ENCODE data around the gene A4GALT. TPM values are rescaled to one million over a fixed set of nuclear protein-coding genes. Genes with fewer than 3 reads are reported as not detected.

Gene A4GALT
- total RNA-seq, 1 experiment from 2014 or later = not detected

GRCh38 chr22:42664976-42665831 is 55.5 kb downstream of the A4GALT start:
- H3K4me2 ChIP-seq (ENCODE audit: low read depth, low read length, poor library complexity, severe bottlenecking) = peak overlapping the region; percentile 54
- peaks cover 23% of the 10 kb centered on the region for H3K4me1 ChIP-seq (ENCODE audit: low read length)
- no peaks in the 10 kb centered on the region for H3K27me3 ChIP-seq (ENCODE audit: low read length)
- H2AFZ ChIP-seq (ENCODE audit: low read length) = no peak overlapping the region
- H3K9me2 ChIP-seq (replicated peaks; ENCODE audit: insufficient read depth, low read length) = no peaks in the 10 kb centered on the region
- peak; percentile 57 for DNase-seq
- H4K20me1 ChIP-seq (ENCODE audit: insufficient read depth, low read depth, low read length) = no peaks in the 10 kb centered on the region
- H3K79me2 ChIP-seq (ENCODE audit: low read length) = no peaks in the 10 kb centered on the region
- H3K9me3 ChIP-seq (ENCODE audit: low read length) = no peaks in the 10 kb centered on the region
- no peak overlapping the region for H3K27ac ChIP-seq (ENCODE audit: low read length)
- H3K4me3 ChIP-seq (ENCODE audit: low read length) = peak overlapping the region; percentile 25; the same call in 1 of the 2 replicates
- H3K36me3 ChIP-seq (ENCODE audit: insufficient read depth, low read length) = no peaks in the 10 kb centered on the region
- H3K9ac ChIP-seq (ENCODE audit: low read length) = peak overlapping the region; percentile 41

GRCh38 chr22:42661985-42662831 is 58.5 kb downstream of the A4GALT start:
- no peak overlapping the region for H3K27ac ChIP-seq (ENCODE audit: low read length)

GRCh38 chr22:42656578-42656977 is 64.1 kb downstream of the A4GALT start:
- H3K4me3 ChIP-seq (ENCODE audit: low read length) = no peak overlapping the region
- H3K27ac ChIP-seq (ENCODE audit: low read length) = no peak overlapping the region
- H3K9me2 ChIP-seq (replicated peaks; ENCODE audit: insufficient read depth, low read length) = no peaks in the 10 kb centered on the region
- H3K36me3 ChIP-seq (ENCODE audit: insufficient read depth, low read length) = no peaks in the 10 kb centered on the region
- no peak for DNase-seq
- H3K9ac ChIP-seq (ENCODE audit: low read length) = no peak overlapping the region
- H3K4me2 ChIP-seq (ENCODE audit: low read depth, low read length, poor library complexity, severe bottlenecking) = peak overlapping the region; percentile 46
- no peaks in the 10 kb centered on the region for H4K20me1 ChIP-seq (ENCODE audit: insufficient read depth, low read depth, low read length)
- no peaks in the 10 kb centered on the region for H3K9me3 ChIP-seq (ENCODE audit: low read length)
- H3K27me3 ChIP-seq (ENCODE audit: low read length) = no peaks in the 10 kb centered on the region
- no peaks in the 10 kb centered on the region for H3K79me2 ChIP-seq (ENCODE audit: low read length)
- H3K4me1 ChIP-seq (ENCODE audit: low read length) = peaks cover 36% of the 10 kb centered on the region
- H2AFZ ChIP-seq (ENCODE audit: low read length) = no peak overlapping the region

More at GRCh38 chr22:42661985-42662831, 58.5 kb downstream of the A4GALT start:
- Histone ChIP-seq H3K4me2 (ENCODE audit: low read depth, low read length, poor library complexity, severe bottlenecking) (peak overlapping the region; percentile 76), H4K20me1 (ENCODE audit: insufficient read depth, low read depth, low read length) (no peaks in the 10 kb centered on the region), H3K9ac (ENCODE audit: low read length) (peak overlapping the region; percentile 50), H3K36me3 (ENCODE audit: insufficient read depth, low read length) (no peaks in the 10 kb centered on the region), H2AFZ (ENCODE audit: low read length) (peak overlapping the region; percentile 60; the same call in 1 of the 2 replicates), H3K4me3 (ENCODE audit: low read length) (peak overlapping the region; percentile 61; the same call in 1 of the 2 replicates), H3K4me1 (ENCODE audit: low read length) (peaks cover 29% of the 10 kb centered on the region), H3K27me3 (ENCODE audit: low read length) (no peaks in the 10 kb centered on the region), H3K9me2 (replicated peaks; ENCODE audit: insufficient read depth, low read length) (no peaks in the 10 kb centered on the region), H3K79me2 (ENCODE audit: low read length) (no peaks in the 10 kb centered on the region), H3K9me3 (ENCODE audit: low read length) (no peaks in the 10 kb centered on the region)
- peak; percentile 89 for DNase-seq

GRCh38 chr22:42655693-42656092 is 65.0 kb downstream of the A4GALT start:
- Histone ChIP-seq H3K4me3 (ENCODE audit: low read length) (peak overlapping the region; percentile 35; the same call in 1 of the 2 replicates), H2AFZ (ENCODE audit: low read length) (peak overlapping the region; percentile 48; the same call in 1 of the 2 replicates), H3K9me3 (ENCODE audit: low read length) (no peaks in the 10 kb centered on the region), H3K9ac (ENCODE audit: low read length) (peak overlapping the region; percentile 24; the same call in 1 of the 2 replicates), H3K79me2 (ENCODE audit: low read length) (no peaks in the 10 kb centered on the region), H4K20me1 (ENCODE audit: insufficient read depth, low read depth, low read length) (no peaks in the 10 kb centered on the region), H3K9me2 (replicated peaks; ENCODE audit: insufficient read depth, low read length) (no peaks in the 10 kb centered on the region), H3K36me3 (ENCODE audit: insufficient read depth, low read length) (no peaks in the 10 kb centered on the region), H3K4me2 (ENCODE audit: low read depth, low read length, poor library complexity, severe bottlenecking) (peak overlapping the region; percentile 46), H3K4me1 (ENCODE audit: low read length) (peaks cover 36% of the 10 kb centered on the region), H3K27ac (ENCODE audit: low read length) (no peak overlapping the region), H3K27me3 (ENCODE audit: low read length) (no peaks in the 10 kb centered on the region)
- DNase-seq = peak; percentile 91

- no peak overlapping the region for H2AFZ ChIP-seq (ENCODE audit: low read length)
- no peak overlapping the region for H3K27ac ChIP-seq (ENCODE audit: low read length)
- H3K4me2 ChIP-seq (ENCODE audit: low read depth, low read length, poor library complexity, severe bottlenecking) = no peak overlapping the region
- H3K36me3 ChIP-seq (ENCODE audit: insufficient read depth, low read length) = no peaks in the 10 kb centered on the region
- no peaks in the 10 kb centered on the region for H4K20me1 ChIP-seq (ENCODE audit: insufficient read depth, low read depth, low read length)
- H3K79me2 ChIP-seq (ENCODE audit: low read length) = no peaks in the 10 kb centered on the region
- H3K4me1 ChIP-seq (ENCODE audit: low read length) = peaks cover 40% of the 10 kb centered on the region
- no peaks in the 10 kb centered on the region for H3K9me3 ChIP-seq (ENCODE audit: low read length)
- no peaks in the 10 kb centered on the region for H3K27me3 ChIP-seq (ENCODE audit: low read length)
- no peak overlapping the region for H3K4me3 ChIP-seq (ENCODE audit: low read length)
- no peak for DNase-seq
- no peak overlapping the region for H3K9ac ChIP-seq (ENCODE audit: low read length)
- no peaks in the 10 kb centered on the region for H3K9me2 ChIP-seq (replicated peaks; ENCODE audit: insufficient read depth, low read length)
These were observed 66.1 kb downstream of the A4GALT start for GRCh38 chr22:42654436-42655073.

- Histone ChIP-seq H2AFZ (ENCODE audit: low read length) (no peak overlapping the region), H3K4me1 (ENCODE audit: low read length) (peaks cover 41% of the 10 kb centered on the region), H3K4me2 (ENCODE audit: low read depth, low read length, poor library complexity, severe bottlenecking) (no peak overlapping the region)
These were observed 66.7 kb downstream of the A4GALT start for GRCh38 chr22:42653999-42654398.

GRCh38 chr22:42651134-42651533 is 69.5 kb downstream of the A4GALT start:
- Histone ChIP-seq H3K4me2 (ENCODE audit: low read depth, low read length, poor library complexity, severe bottlenecking) (no peak overlapping the region), H4K20me1 (ENCODE audit: insufficient read depth, low read depth, low read length) (peaks cover 9% of the 10 kb centered on the region; the same call in 1 of the 2 replicates), H3K9me3 (ENCODE audit: low read length) (no peaks in the 10 kb centered on the region), H3K79me2 (ENCODE audit: low read length) (peaks cover 28% of the 10 kb centered on the region), H3K4me1 (ENCODE audit: low read length) (peaks cover 52% of the 10 kb centered on the region), H3K9me2 (replicated peaks; ENCODE audit: insufficient read depth, low read length) (no peaks in the 10 kb centered on the region), H3K27me3 (ENCODE audit: low read length) (no peaks in the 10 kb centered on the region), H2AFZ (ENCODE audit: low read length) (no peak overlapping the region), H3K4me3 (ENCODE audit: low read length) (no peak overlapping the region), H3K27ac (ENCODE audit: low read length) (no peak overlapping the region), H3K9ac (ENCODE audit: low read length) (no peak overlapping the region), H3K36me3 (ENCODE audit: insufficient read depth, low read length) (no peaks in the 10 kb centered on the region)
- no peak for DNase-seq

More at GRCh38 chr22:42653999-42654398, 66.7 kb downstream of the A4GALT start:
- H3K4me3 ChIP-seq (ENCODE audit: low read length) = no peak overlapping the region
- no peaks in the 10 kb centered on the region for H3K27me3 ChIP-seq (ENCODE audit: low read length)
- no peaks in the 10 kb centered on the region for H3K79me2 ChIP-seq (ENCODE audit: low read length)
- DNase-seq = no peak
- no peak overlapping the region for H3K27ac ChIP-seq (ENCODE audit: low read length)
- H3K9me2 ChIP-seq (replicated peaks; ENCODE audit: insufficient read depth, low read length) = no peaks in the 10 kb centered on the region
- H3K9ac ChIP-seq (ENCODE audit: low read length) = no peak overlapping the region
- no peaks in the 10 kb centered on the region for H3K9me3 ChIP-seq (ENCODE audit: low read length)
- H4K20me1 ChIP-seq (ENCODE audit: insufficient read depth, low read depth, low read length) = no peaks in the 10 kb centered on the region
- no peaks in the 10 kb centered on the region for H3K36me3 ChIP-seq (ENCODE audit: insufficient read depth, low read length)

All from Karpas-422 (cell line).